D721Med (cell line): ENCODE measurements around the gene B3GAT2.

Experiments used
- DNase-seq: peaks from one replicate; pipeline ENCODE4 v3.0.0; 2011; ENCODE audit warnings: low spot score; ENCODE audit not compliant: insufficient read length
- FAIRE-seq: peaks from 2 replicates; lab custom pipeline; 2011; peaks lifted over from hg19 to GRCh38; lab: Jason Lieb, UNC
- CTCF ChIP-seq: IDR thresholded peaks from 2 replicates; pipeline ENCODE4 v1.5.1; 2012; ENCODE audit warnings: mild to moderate bottlenecking, control low read depth; ENCODE audit not compliant: insufficient read depth; ENCODE audit errors: missing control alignments

The B3GAT2 gene

GRCh38 chr6:70879496-70879895 is 77.4 kb downstream of the B3GAT2 start:
- no peak for TF ChIP-seq CTCF
- FAIRE-seq (no peak), DNase-seq (no peak)

GRCh38 chr6:70874181-70874913 is 82.5 kb downstream of the B3GAT2 start:
- TF ChIP-seq CTCF: no peak
- no peak for FAIRE-seq
- DNase-seq: no peak

- FAIRE-seq (no peak), DNase-seq (no peak)
- no peak for TF ChIP-seq CTCF
Observed at GRCh38 chr6:70872469-70872868, 84.4 kb downstream of the B3GAT2 start.

GRCh38 chr6:70864401-70864800 is 92.5 kb downstream of the B3GAT2 start:
- FAIRE-seq (no peak), DNase-seq (no peak)
- no peak for TF ChIP-seq CTCF

GRCh38 chr6:70863343-70863742 is 93.5 kb downstream of the B3GAT2 start:
- no peak for DNase-seq

GRCh38 chr6:70860920-70861319 is 95.9 kb downstream of the B3GAT2 start:
- FAIRE-seq: no peak
- no peak for DNase-seq
- TF ChIP-seq CTCF: no peak

More at GRCh38 chr6:70863343-70863742, 93.5 kb downstream of the B3GAT2 start:
- no peak for TF ChIP-seq CTCF
- FAIRE-seq: peak; percentile 56

- FAIRE-seq: peak; percentile 84
Observed at GRCh38 chr6:70860045-70860444, 96.8 kb downstream of the B3GAT2 start.

More at GRCh38 chr6:70860045-70860444, 96.8 kb downstream of the B3GAT2 start:
- no peak for DNase-seq
- no peak for TF ChIP-seq CTCF
